CD4-positive, alpha-beta T cell treated with Interleukin-15 for 1 hour (primary cell): ENCODE measurements around the gene CCSER1.
"Not testable (repeated sequence)": the region's sequence is repeated elsewhere in the genome, so short reads cannot be mapped to it uniquely, and the experiment has no call there.

Source experiments
- DNase-seq: peaks from one replicate; pipeline ENCODE4 v3.0.0-alpha.2; 2020

The CCSER1 gene

GRCh38 chr4:90456891-90457290 is 329.7 kb downstream of the CCSER1 start:
- DNase-seq = no peak

DNA sequence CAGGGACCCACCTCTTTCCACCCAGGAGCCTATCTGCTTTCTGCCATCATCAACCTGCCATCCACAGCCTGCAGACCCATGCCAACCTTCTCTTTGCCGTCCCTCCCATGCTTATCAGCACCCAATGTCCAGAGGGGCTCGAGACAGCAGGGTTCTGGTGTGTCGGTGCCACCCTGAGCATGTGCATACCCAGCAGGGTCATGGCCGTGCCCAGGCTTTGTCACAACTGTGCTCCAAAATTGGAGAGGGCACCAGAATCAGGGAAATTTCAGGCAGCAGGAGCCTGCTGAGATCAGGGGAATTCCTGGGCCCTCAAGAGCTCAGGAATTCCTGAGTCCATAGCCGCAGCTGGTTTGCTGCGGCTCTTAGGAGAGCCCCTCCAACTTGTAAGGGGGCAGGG is 330.6 kb downstream of the CCSER1 start:
- DNase-seq = no peak

DNA sequence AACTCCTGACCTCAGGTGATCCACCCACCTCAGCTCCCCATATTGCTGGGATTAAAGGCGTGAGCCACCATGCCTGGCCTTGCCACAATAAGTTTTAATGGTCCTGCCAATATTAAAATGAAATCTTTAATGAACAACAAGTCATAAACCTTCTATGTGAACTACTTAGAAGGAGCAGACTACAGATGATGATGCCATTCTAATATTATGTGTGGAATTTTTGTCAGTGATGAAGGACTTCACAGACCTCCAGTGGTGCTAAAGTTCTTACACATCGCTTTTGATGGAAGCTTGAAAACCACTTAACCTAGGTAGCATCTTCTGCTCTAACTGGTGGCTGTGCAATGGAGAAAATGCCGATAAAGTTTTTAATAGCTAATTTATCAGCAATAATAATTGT is 331.4 kb downstream of the CCSER1 start:
- no peak for DNase-seq

GRCh38 chr4:90474484-90474883 is 347.3 kb downstream of the CCSER1 start:
- no peak for DNase-seq

DNA sequence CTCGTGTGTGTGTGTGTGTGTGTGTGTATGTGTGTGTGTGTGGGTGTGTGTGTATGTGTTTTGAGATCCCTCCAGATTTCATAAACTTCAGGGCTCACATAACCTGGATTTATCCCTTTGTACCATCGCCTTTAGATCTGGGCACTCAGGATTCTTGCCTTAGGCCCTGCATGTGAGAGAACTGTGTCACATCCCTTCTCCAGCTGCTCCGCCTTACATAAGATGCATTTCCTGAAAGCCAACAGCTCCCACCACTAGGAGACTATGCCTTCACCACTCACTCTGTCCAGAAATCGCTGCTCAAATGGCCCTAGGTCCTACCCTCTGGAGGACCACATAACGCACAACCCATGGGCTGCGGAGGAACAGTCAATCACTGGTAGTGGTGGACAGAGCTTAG is 348.8 kb downstream of the CCSER1 start:
- DNase-seq = no peak

GRCh38 chr4:90476586-90476985 is 349.4 kb downstream of the CCSER1 start:
- DNase-seq = no peak

DNA sequence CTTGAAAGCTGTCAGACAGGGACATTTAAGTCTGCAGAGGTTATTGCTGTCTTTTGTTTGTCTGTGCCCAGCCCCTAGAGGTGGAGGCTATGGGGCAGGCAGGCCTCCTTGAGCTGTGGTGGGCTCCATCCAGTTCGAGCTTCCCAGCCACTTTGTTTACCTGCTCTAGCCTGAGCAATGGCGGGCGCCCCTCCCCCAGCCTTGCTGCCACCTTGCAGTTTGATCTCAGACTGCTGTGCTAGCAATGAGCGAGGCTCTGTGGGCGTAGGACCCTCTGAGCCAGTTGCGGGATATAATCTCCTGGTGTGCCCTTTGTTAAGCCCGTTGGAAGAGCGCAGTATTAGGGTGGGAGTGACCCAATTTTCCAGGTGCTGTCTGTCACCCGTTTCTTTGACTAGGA is 357.7 kb downstream of the CCSER1 start:
- not testable (repeated sequence) for DNase-seq

DNA sequence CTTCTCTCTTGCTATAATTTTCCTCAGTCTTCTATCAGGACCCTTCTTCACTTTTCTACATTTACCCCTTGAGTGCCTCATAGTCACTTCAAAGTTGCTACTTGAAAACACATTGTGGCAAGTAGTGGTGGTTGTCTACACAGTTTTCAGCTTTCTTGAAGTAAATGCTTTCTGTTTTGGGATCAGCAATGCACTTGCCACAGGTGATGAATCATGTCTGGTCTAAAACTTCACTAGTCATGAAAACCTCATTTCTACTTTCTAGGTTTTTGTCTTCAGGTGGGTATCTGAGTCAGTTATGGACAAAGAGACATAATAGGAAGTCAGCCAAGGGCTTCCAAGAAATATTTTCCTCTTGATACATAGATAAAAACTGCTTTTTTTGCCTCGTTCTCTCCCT is 359.2 kb downstream of the CCSER1 start:
- DNase-seq = no peak

DNA sequence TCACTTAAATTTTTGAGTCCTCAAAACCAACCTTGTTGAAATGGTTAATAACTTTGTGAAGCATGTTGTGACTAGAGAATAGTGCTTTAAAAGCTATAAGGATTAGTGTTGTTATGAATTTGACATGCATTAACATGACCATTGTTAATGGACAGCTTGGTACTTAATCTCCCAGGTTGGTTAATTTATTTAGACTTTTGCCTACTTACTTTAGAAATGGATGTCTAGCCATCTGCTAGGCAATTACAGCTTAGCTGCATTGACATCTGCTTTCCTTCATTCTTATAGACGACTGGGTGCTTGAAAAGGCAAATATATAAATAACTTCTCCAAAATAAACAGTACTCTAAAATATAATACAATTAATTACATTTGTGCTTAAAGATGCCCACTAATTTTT is 368.0 kb downstream of the CCSER1 start:
- no peak for DNase-seq

DNA sequence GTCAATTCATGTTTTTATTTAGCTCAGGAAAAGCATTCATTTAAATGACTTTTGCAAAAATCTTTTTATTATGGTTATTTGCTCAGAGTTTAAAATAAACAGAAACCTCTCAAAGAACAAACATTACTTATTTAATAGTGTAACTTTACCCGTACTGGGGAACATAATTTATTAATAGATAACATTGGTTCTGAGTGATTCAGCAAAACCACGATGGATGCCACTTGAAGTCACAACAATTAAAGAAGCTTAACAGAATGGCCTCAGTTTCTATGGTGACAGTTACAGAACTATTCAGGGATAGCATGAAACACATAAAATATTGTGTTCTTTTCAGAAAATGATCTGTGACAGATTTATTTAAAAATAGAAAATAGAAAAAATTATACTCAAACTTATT is 368.7 kb downstream of the CCSER1 start:
- DNase-seq = no peak

DNA sequence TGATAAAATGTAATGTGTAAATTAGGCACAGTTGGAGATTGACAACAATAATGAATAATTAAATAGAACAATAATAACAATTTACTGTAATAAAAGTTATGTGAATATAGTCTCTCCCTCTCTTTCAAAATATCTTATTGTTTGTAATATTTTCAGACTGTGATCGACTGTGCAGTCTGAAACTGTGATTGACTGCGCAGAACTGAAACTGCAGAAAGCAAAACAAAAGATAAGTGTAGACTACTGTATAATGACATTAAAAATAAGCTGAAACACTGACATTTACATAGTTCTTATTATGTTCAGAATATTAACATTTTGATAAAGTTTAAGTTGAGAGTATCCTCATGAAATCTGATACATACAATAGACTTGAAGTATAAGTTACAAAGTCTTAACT is 371.0 kb downstream of the CCSER1 start:
- no peak for DNase-seq

DNA sequence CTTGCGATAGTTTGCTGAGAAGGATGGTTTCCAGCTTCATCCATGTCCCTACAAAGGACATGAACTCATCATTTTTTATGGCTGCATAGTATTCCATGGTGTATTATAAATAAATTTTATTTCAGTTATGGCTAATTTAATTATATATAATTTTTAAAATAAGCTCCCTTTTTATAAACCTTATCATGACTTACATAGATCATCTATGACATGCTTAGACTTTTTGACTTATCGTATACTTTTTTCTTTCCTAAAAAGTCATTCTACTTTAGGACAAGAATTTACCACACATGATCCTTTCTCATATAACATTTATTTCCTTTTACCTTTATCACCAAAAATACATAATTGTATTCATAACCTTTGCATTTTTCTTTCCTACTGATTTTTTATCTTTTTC is 376.5 kb downstream of the CCSER1 start:
- DNase-seq = no peak

DNA sequence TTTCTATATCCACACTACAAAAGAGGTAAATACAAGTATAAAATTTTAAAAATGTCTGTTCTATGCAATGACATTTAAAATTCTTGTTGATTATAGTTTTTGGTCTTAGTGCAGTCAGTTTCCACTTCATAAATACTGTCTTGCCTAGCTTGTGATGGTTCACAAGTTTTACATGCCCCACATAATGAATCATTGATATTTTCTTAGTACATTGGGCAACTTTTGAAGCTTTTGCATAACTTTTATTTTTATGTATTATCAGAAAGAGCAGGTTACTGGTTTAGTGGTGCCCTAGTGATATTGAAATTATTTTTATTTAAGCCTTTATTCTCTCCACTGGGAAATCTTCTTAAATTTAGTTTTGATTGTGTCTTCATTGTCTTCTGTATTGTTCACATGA is 388.0 kb downstream of the CCSER1 start:
- DNase-seq = no peak

GRCh38 chr4:90528551-90528950 is 401.4 kb downstream of the CCSER1 start:
- DNase-seq = no peak

DNA sequence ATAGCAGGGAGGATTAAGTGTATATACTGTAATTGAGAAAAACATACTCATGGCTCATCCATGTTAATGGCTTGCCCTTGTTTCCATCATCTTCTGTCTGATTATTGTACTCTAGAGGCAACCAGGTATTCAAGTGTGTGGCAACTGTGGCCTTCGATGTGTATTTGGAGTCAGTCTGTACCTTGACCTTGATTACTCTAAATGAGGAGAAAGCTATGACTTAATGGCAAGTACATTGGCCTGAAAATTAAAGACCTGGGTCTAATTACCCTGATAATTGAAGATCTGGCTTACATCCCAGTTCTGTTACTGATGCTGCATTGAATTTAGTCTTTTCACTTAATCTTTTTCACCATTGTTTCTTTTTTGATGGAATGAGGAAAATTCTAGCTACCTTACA is 409.2 kb downstream of the CCSER1 start:
- DNase-seq = no peak

- DNase-seq = no peak
Observed at GRCh38 chr4:90537491-90537890, 410.3 kb downstream of the CCSER1 start.

GRCh38 chr4:90540536-90540935 is 413.3 kb downstream of the CCSER1 start:
- no peak for DNase-seq

DNA sequence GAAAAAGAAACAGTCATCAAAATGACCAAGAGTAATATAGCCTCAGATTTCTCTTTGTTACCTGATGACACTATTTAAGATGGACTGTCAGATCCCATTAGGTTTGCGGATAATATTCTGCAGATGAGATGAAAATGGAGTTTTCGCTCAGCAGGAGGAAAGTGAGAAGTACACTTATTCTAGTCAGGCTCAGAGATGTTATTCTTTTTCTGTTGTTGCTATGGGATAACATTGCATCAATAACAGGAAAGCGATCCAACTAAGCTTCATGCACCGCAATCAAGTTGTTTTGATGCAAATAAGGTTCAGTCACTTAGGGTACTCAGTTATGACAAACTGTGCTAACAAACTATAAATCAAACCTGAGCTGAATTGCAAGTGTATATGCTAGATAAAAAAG is 415.0 kb downstream of the CCSER1 start:
- DNase-seq = no peak

DNA sequence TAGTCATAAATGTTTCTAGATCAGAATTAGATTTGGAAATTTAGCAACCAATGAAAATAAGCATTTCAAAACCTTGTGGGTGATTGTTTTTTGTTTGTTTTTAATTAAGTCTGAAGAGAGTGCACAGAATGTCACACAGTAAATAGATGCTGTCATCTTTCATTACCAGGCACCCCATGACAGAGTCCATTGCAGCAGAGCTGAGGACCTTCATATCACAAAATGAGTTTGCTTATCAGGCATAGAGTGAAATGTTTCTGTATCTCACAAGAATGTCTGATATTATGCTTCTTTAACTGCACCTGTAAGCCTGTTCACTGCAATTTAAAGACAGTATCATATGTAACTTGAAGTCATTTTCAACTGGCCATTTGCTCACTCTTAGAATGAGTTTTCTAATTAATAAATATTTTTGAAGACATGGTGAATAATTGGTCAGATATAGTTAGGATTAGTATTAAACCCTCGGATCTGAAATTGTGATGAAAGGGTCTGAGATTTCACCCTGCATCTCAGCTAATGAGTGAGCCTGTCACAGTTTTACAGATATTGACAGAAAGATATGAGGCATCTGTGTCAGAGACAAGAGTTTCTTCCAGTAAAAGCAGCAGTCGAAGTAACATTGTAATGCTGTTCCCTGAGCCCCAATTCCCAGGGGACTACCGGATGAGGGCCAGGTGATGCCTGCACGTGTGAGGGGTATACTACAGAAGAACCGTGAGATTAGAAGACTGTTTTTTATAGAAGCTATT is 416.4 kb downstream of the CCSER1 start:
- no peak for DNase-seq

GRCh38 chr4:90544532-90545045 is 417.4 kb downstream of the CCSER1 start:
- DNase-seq = no peak

DNA sequence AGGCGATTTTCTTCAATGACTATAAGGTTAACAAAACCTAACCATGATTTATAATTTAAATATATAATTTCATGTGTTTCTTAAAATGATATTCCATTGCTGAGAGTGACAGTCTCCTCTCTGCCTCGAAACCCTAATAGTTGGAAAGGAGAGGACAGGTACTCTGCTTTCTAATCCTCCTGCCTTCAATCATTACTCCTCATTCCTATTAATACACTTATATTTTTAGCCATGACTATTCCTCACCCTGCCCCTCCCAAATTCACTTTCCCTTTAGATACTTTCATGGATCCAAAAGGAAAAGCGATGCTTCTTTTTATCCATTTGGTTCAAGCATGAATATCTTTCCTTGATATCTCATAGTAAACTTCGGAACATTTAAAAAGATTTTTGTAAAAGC is 418.2 kb downstream of the CCSER1 start:
- no peak for DNase-seq

GRCh38 chr4:90546114-90546513 is 418.9 kb downstream of the CCSER1 start:
- DNase-seq = no peak

DNA sequence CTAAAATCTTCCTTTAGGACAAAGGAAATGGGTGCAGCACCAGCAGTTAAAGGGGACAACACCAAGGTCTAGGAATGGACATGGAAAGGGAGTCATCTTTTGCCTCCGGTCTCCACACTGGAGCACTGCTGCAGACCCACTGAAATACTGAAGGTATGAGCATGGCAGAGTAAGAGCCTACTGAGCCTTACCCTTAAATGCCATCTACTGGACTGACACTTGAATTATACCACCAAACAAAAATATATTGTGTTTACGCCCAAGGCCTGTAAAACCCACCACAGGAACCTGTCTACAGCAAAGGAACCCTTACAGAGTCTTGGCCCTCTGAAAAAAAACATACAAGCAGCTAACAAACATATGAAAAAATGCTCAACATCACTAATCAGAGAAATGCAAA is 443.4 kb downstream of the CCSER1 start:
- DNase-seq = no peak

- no peak for DNase-seq
Observed at GRCh38 chr4:90572996-90573395, 445.8 kb downstream of the CCSER1 start.

GRCh38 chr4:90575371-90575770 is 448.2 kb downstream of the CCSER1 start:
- DNase-seq = no peak
